Suppressor macrophage treated with lipopolysaccharide for 4 hours (primary cell): ENCODE results near the gene EP300.
"Not testable (repeated sequence)": the region's sequence is repeated elsewhere in the genome, so short reads cannot be mapped to it uniquely, and the experiment has no call there.

Source experiments
- DNase-seq: peaks from one replicate; pipeline ENCODE4 v3.0.0-alpha.2; 2020

The EP300 gene

DNA sequence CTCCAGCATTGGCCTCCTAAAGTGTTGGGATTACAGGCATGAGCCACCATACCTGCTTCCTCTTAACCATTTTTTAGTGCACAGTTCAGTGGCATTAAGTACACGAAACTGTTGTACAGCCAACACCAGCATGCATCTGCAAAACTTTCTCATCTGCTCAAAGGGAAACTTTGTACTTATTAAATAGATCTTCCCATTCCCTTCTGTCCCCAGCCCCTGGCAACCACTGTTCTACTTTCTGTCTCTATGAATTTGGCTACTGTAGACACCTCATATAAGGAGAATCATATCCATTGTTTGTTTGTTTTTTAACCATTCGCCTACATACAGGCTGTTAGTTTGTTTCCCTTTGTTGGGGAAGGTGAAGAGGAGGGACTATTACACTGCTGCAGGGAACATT, 6.5 kb upstream of the EP300 start:
- no peak for DNase-seq

DNA sequence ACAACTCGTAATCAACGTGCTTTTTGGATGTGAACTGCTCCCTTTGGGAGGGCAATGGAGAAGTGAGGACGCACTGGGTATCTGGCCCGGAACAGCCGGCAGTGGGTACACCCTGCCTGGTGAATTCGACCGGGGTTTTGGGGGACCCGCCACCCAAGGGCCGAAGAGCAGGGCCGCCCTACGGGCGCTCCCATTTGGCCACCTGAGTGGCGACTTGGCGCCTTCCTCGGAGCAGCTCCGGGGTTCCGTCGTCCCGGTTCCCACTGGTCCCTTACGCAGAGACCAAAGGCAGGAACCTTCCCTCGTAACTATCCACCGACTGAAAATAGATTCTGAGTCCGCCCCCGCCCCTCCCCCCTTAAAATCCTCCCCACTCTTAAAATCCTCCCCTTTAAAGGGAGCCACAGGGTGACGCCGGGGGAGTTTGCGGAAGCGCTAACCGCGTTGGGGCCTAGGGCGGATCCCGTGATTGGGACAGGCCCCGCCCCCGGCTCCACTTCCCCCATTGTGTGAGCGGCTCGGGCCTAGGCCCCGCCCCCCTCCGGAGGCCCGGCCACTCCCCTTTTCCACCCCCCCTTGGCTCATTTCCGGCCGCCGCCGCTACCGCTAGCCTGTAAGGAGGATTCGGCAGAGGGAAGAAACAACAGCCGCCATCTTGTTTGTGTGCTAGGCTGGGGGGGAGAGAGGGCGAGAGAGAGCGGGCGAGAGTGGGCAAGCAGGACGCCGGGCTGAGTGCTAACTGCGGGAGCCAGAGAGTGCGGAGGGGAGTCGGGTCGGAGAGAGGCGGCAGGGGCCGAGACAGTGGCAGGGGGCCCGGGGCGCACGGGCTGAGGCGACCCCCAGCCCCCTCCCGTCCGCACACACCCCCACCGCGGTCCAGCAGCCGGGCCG, 1.0 kb upstream of the EP300 start:
- DNase-seq, result peak; percentile 100

DNA sequence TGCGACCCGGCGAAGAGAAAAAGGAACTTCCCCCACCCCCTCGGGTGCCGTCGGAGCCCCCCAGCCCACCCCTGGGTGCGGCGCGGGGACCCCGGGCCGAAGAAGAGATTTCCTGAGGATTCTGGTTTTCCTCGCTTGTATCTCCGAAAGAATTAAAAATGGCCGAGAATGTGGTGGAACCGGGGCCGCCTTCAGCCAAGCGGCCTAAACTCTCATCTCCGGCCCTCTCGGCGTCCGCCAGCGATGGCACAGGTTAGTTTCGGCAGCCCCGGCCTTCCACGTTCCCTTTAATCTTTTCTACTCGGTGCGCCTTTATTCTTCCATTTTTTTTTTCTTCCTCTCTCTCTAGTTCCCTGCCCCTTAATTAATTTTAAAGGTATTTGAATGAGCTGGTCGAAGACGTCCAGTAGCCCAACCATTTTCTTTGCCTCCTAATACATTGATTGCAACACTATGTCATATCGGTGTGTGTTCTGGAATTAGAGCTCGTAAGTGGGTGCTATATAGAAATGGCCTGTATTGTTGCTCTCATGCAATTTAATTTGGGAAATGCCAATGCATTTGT, 537 bp downstream of the EP300 start:
- DNase-seq, result peak; percentile 38

DNA sequence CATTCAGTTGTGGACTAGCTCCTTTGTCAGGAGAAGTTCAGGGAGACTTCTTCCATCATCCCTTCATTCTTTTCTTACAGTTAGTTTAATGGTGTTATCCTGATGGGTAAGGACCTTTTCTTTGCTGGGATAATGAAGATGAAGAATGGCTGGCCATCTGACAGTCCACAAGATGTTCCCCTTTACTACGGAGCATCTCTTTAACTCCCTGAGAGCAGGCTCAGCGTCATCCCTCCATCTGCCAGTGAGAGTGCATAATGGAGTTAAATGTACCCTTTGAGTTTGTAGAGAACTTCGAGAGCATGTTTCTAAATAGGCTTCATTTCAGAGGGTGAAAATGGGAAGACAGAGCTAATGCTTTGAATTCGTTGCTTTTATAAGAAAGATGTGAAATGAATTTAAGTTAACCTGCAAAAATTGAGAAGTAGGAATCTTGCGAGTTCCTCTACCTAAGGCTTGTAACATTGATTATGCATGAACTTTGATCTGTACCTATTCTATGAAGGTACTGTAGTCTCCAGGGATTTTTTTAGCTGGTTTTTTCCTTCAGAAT, 1.7 kb downstream of the EP300 start:
- DNase-seq, result peak; percentile 45

DNA sequence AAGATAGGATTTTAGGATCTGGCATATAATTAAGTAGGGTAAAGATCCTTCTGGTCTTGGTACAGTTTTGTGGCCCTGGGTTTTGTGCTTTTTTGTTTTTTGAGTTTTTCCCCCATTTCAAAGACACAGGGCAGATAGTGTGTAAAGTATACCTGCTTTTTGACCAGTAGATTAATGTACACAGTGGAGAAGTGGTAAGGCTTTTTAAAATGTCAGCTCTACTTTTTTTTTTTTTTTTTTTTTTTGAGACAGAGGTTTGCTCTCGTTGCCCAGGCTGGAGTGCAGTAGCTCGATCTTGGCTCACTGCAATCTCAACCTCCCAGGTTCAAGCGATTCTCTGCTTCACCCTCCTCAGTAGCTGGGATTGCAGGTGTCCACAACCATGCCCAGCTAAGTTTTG, 4.0 kb downstream of the EP300 start:
- no peak for DNase-seq

DNA sequence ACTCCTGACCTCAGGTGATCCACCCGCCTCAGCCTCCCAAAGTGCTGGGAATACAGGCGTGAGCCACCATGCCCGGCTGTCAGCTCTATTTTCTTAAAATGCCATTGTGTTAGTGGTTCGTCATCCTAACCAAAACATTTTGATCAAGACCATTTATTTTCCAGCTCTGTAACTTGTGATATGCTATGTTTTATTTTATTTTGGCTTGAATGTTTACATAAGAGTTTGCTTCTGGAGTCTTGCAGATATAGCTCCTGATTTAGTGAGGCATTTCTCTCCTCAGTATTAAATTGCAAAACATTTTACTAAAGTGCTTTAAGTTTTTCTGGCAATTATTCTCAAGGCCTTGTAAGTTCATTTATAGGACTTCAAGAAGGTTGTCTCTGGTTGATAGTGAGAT, 4.4 kb downstream of the EP300 start:
- no peak for DNase-seq

DNA sequence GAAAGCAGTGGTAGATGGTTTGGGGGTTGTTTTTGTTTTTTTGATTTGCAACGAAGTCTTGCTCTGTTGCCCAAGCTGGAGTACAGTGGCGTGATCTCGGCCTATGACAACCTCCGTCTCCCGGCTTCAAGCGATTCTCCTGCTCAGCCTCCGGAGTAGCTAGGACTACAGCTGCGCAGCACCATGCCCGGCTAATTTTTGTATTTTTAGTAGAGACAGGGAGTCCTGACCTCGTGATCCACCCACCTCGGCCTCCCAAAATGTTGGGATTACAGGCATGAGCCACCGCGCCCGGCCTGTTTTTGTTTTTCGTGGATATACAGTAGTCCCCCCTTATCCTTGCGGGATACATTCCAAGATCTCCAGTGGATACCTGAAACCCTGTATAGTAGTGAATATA, 6.6 kb downstream of the EP300 start:
- no peak for DNase-seq

DNA sequence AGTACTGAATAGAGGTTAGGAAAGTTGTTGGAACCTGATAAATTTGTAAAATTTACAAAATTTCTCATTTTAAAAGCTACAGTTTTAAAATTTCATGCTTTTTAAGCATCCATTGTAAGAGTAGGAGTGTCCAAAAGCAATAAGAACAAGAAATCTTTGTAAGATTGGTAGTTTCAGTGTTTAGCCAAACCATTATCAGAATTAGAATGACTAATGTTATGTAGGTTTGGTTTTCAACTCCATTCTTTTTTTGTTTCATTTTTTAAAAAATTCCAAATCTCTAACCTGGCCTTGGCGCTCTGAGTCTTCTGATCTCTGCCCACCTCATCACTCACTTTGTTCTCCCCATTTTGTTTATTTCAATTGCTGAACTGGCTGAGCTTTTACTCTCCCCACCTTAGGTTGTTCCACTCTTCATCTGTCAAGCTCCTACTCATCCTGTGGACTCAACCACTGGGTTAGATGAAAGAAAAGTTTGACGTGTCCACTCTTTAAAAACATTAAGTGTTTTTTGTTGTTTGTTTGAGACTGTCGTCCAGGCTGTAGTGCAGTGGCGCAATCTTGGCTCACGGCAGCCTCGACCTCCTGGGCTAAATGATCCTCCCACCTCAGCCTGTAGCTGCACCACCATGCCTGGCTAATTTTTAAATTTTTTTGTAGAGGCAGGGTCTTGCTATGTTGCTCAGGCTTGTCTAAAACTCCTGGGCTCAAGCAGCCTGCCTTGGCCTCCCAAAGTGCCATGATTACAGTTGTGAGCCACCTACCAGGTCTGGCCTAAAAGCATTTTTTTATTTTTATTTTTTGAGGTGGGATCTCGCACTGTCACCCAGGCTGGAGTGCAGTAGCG, 14.0 kb downstream of the EP300 start:
- no peak for DNase-seq

DNA sequence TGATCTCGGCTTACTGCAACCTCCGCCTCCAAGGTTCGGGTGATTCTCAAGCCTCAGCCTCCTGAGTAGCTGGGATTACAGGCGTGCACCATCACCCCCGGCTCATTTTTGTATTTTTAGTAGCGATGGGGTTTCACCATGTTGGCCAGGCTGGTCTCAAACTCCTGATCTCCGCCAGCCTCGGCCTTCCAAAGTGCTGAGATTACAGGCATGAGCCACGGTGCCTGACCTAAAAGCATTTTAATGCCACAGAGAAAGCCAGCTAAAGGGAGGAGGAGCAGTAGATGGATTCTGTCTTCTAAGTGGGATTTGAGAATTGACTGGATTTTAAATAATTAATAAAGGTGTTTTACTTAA, 14.6 kb downstream of the EP300 start:
- DNase-seq, result not testable (repeated sequence)

DNA sequence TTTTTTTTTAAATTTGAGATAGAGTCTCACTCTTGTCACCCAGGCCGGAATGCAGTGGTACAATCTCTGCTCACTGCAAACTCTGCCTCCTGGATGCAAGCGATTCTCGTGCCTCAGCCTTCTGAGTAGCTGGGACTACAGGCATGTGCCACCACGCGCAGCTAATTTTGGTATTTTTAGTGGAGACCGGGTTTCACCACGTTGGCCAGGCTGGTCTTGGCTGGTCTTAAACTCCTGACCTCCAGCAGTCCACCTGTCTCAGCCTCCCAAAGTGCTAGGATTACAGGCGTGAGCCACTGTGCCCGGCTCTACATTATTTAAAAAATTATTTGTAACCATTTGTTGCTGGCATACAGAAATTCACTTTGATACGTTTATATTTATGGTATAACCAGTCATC, 18.6 kb downstream of the EP300 start:
- DNase-seq, result no peak

DNA sequence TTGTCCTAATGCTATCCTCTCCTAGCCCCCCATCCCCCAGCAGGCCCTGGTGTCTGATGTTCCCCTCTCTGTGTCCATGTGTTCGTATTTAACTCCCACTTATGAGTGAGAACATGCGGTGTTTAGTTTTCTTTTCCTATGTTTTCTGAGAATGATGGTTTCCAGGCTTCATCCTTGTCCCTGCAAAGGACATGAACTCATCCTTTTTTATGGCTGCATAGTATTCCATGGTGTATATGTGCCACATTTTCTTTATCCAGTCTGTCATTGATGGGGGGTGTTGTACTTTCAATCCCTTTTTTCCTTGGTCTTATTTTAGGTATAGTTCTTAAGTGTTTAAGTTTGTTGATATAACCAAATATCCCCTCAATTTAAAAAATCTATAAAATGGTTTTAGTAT, 23.9 kb downstream of the EP300 start:
- no peak for DNase-seq

DNA sequence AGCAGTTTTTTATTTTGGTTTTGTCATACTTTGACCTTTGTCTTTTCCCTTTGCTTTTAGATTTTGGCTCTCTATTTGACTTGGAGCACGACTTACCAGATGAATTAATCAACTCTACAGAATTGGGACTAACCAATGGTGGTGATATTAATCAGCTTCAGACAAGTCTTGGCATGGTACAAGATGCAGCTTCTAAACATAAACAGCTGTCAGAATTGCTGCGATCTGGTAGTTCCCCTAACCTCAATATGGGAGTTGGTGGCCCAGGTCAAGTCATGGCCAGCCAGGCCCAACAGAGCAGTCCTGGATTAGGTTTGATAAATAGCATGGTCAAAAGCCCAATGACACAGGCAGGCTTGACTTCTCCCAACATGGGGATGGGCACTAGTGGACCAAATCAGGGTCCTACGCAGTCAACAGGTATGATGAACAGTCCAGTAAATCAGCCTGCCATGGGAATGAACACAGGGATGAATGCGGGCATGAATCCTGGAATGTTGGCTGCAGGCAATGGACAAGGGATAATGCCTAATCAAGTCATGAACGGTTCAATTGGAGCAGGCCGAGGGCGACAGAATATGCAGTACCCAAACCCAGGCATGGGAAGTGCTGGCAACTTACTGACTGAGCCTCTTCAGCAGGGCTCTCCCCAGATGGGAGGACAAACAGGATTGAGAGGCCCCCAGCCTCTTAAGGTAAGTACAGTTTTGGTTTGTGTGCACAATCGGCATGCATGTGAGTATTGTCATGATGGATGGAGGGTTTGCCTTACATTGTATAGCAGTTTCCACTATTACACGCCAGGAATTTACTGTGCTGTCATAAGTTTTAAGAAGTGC, 25.0 kb downstream of the EP300 start:
- DNase-seq, result no peak

DNA sequence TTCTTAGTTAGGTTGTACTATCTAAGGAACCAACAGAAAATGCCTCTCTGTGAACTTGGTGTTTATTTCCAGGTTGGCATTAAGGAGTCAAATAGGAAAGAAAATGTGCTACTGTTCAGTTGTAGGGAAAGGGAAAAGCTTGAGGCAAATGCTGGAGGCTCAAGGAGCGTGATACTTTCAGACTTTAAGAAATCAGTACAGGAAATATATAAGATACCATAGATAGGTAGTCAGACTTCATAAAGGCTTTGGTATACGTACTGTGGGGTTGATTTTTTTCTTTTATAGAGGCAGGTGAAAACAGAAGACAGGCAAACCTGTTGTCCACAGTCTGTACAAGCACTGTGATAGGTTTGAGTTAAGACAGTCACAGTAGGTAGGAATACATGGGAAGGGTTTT, 30.8 kb downstream of the EP300 start:
- no peak for DNase-seq

DNA sequence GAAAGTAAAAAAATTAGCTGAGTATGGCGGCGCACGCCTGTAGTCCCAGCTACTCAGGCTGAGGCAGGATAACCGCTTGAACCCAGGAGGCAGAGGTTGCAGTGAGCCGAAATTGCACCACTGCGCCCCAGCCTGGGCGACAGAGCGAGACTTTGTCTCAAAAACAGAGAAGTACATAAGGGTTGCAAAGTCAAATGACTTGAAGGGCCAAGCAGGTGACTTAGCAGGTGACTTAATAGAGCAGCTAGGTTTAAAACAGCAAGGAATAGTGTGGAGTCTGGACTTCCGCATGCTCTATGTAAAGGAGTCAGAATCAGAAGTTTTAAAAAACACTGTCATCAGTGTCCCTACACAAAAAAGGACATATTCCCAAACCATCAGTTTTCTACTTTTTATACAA, 31.7 kb downstream of the EP300 start:
- DNase-seq, result no peak

DNA sequence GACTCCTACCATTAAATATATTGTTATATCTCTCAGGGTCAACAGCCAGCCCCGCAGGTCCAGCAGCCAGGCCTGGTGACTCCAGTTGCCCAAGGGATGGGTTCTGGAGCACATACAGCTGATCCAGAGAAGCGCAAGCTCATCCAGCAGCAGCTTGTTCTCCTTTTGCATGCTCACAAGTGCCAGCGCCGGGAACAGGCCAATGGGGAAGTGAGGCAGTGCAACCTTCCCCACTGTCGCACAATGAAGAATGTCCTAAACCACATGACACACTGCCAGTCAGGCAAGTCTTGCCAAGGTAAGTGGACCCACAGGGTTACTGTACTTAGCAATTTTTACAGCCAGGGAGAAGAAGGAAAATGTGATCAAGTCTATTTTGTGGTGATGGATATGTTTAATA, 35.1 kb downstream of the EP300 start:
- DNase-seq, result peak; percentile 59

DNA sequence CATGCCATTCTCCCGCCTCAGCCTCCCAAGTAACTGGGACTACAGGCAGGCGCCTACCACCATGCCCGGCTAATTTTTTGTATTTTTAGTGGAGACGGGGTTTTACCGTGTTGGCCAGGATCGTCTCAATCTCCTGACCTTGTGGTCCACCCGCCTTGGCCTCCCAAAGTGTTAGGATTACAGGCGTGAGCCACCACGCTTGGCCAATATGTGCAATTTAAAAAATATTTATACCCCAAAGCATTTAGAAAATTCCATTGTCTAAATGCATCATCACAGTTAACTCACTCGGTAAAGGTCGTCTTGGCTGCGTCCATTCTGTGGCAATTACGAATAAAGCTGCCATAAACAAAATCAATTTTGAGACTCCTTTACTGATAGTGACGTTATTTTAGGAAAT, 36.2 kb downstream of the EP300 start:
- DNase-seq, result no peak

DNA sequence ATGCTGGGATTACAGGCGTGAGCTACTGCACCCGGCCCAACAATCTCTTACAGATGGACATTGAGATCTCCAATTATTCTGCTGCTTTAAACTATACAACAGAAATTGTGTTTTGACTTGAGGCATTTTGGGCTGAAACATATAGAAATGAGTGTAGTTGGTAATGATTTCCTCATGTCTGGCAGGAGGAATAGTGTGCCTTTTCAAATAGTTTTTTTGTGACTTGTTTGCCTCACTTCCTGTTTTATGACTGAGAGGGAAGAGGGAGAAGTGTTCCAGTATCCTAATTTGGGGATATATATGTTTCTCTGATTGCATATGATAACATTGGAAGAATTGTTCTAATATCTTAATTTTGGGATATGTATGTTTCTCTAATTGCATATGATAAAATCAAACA, 40.2 kb downstream of the EP300 start:
- peak; percentile 29 for DNase-seq

DNA sequence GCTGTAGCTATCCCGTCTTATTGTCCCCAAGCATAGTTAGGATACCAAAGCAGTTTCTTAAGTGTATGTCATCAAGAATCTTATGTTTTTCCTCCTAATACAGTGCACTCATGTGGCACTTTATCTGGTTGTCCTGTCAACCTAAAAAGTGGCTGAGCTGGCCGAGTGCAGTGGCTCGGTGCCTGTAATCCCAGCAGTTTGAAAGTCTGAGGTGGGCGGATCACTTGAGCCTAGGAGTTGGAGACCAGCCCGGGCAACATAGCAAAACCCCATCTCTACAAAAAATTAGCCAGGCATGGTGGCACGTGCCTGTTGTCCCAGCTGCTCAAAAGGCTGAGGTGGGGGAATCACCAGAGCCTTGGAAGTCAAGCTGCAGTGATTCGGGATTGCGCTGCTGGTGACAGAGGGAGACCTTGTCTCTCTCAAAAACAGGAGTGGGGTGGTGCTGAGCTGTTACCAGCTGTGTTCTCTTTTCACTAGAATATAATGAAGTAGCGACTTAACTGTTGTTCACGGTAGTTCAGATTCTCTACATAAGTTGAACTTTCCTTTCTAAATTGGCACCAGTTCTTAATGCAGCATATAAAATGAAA, 48.1 kb downstream of the EP300 start:
- DNase-seq, result no peak

DNA sequence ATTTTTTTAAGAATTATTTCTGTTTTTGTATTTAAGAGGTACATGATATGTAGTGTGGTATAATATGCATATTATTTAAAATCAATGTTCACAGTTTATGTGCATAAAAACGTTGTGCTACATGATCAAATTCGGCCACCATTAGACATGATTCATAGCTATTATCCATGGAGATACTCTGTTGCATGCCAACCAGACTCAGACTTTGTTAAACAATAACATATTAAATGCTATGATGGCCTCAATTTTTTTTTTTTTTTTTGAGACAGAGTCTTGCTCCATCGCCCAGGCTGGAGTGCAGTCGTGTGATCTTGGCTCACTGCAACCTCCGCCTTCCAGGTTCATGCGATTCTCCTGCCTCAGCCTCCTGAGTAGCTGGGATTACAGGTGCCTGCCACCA, 53.5 kb downstream of the EP300 start:
- DNase-seq, result not testable (repeated sequence)

DNA sequence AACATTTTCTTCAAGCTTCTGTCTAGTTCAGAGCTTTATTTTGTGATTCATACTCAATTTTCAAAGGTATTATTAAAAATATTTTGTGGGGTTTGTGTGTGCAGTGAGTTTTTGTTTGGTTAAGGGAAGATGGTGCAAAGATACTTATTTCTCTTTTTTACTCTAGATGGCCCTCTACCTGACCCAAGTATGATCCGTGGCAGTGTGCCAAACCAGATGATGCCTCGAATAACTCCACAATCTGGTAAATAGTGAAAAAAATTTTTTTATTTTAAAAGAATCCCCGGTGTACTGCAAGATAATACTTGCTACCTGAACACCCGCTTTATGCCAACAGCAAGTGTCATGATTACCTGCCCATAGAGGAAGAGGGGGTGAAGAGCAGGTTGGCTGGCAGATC, 54.2 kb downstream of the EP300 start:
- DNase-seq, result no peak

DNA sequence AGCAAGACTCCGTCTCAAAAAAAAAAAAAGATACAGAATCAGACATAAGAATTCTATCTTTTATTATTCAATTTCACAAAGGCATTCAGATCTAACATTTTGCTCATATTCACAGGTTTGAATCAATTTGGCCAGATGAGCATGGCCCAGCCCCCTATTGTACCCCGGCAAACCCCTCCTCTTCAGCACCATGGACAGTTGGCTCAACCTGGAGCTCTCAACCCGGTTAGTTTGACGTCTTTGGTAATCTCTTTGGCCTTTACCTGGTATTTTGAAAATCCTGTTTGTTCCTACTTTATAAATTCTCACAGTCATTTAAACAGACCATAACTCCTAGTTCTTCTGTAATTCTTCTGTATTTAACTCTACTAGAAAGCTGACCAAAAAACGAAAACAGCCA, 55.3 kb downstream of the EP300 start:
- DNase-seq, result no peak

DNA sequence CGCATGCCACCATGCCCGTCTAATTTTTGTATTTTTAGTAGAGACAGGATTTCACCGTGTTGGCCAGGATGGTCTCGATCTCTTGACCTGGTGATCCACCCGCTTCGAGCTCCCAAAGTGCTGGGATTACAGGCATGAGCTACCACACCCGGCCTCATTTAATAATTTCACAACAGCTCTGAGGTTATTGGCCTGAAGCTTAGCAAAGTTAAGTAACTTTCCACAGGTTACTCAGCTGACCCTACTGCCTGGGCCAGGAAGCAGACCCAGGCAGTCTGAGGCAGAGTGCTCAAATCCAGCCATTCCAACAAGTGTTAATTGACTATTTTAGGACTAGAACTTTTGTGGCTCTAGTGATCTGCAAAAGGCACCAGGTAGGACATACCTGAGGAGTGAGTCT, 60.5 kb downstream of the EP300 start:
- no peak for DNase-seq
